HCT116 (cell line): ENCODE measurements around the gene PTPN1. TPM values are rescaled to one million over a fixed set of nuclear protein-coding genes. Genes with fewer than 3 reads are reported as not detected.

Experiments used
- ATAC-seq: fragments of 200-7000 bp; cut with Tn5 transposase; 2 replicates; pipeline ENCODE4 v1.9.1; 2020; ENCODE audit warnings: mild to moderate bottlenecking, moderate library complexity
- BruUV-seq: library from RNA; stranded (reverse); fragments of 400-500 nt; replicated peaks from 2 replicates; lab custom pipeline; 2021; lab: Mats Ljungman, UMichigan
- CTCF ChIA-PET: fragments of 300-600 bp; sonication (Branson Sonifier 250); formaldehyde crosslinking; loops from one replicate; lab custom pipeline; 2021; ENCODE audit warnings: antibody characterized with exemption; lab: Charles Lee
- POLR2A ChIA-PET: fragments of 300-600, 350-600 bp; sonication (Branson Sonifier 250); formaldehyde crosslinking; loops from one replicate; lab custom pipeline; 2021; ENCODE audit warnings: antibody characterized with exemption; lab: Charles Lee
- RAD21 ChIA-PET, 2 experiments: fragments of 300-600 bp; sonication (Branson Sonifier 250); formaldehyde crosslinking; loops; one replicate each; lab custom pipeline; 2023; ENCODE audit warnings: low total read pairs in 2 of 2; ENCODE audit not compliant: uncharacterized antibody in 2 of 2, unreplicated experiment in 2 of 2, low non-redundant PET in 1 of 2; lab: Charles Lee
- DNase-seq: peaks from one replicate; pipeline ENCODE4 v3.0.0-alpha.2; 2010; ENCODE audit warnings: low read depth, low spot score
- H2AFZ ChIP-seq: fragments of 200-600 bp; shearing (Covaris generic), sonication (generic); 2 replicates; pipeline ENCODE4 v1.6.1; 2017; ENCODE audit warnings: low read depth, mixed run types, mixed read lengths, antibody characterized with exemption, low read length; ENCODE audit not compliant: poor library complexity, severe bottlenecking
- H3K27ac ChIP-seq: 2 replicates; pipeline ENCODE4 v1.5.1; 2012; ENCODE audit warnings: low read depth, low read length
- H3K27me3 ChIP-seq: fragments of 200-600 bp; sonication (generic); 2 replicates; pipeline ENCODE4 v1.6.1; 2016; ENCODE audit warnings: mixed run types, low read length, mixed read lengths; ENCODE audit not compliant: insufficient read depth
- H3K36me3 ChIP-seq, 2 experiments: fragments of 200-500 bp in 1 of 2; fragments of 200-600 bp in 1 of 2; sonication (Bioruptor generic) in 1 of 2; sonication (generic) in 1 of 2; 2 replicates each; pipeline versions ENCODE4 v1.5.1 to v1.6.1; 2014 to 2016; ENCODE audit warnings: low read length in 2 of 2, inconsistent platforms in 1 of 2, mixed read lengths in 1 of 2, mixed run types in 1 of 2; ENCODE audit not compliant: insufficient read depth in 2 of 2, control insufficient read depth in 1 of 2
- H3K4me1 ChIP-seq, 2 experiments: fragments of 200-600 bp in 1 of 2; sonication (generic) in 1 of 2; 2 replicates each; pipeline versions ENCODE4 v1.5.1 to v1.6.1; 2012 to 2017; ENCODE audit warnings: low read length in 2 of 2, inconsistent platforms in 1 of 2, mild to moderate bottlenecking in 1 of 2, mixed read lengths in 1 of 2, mixed run types in 1 of 2, moderate library complexity in 1 of 2; ENCODE audit not compliant: insufficient read depth in 2 of 2, control insufficient read depth in 1 of 2
- H3K4me2 ChIP-seq: fragments of 200-600 bp; sonication (generic); 2 replicates; pipeline ENCODE4 v1.6.1; 2017; ENCODE audit warnings: mixed run types, low read length, mixed read lengths
- H3K4me3 ChIP-seq, 2 experiments: fragments of 200-600 bp in 1 of 2; sonication (generic) in 1 of 2; replicated peaks in 1 of 2; 2 replicates each; pipeline ENCODE4 v1.5.1; 2011 to 2016; ENCODE audit warnings: low read length in 2 of 2, control low read depth in 1 of 2, low read depth in 1 of 2, mild to moderate bottlenecking in 1 of 2, mixed read lengths in 1 of 2, mixed run types in 1 of 2
- H3K79me2 ChIP-seq: fragments of 200-600 bp; sonication (generic); 2 replicates; pipeline ENCODE4 v1.6.1; 2017; ENCODE audit warnings: mild to moderate bottlenecking, mixed run types, low read length, moderate library complexity, mixed read lengths; ENCODE audit not compliant: insufficient read depth
- H3K9ac ChIP-seq: fragments of 200-600 bp; sonication (generic); 2 replicates; pipeline ENCODE4 v1.6.1; 2016; ENCODE audit warnings: low read length, mixed read lengths
- H3K9me2 ChIP-seq: fragments of 200-600 bp; sonication (generic), shearing (Covaris generic); 2 replicates; pipeline ENCODE4 v1.6.1; 2017; ENCODE audit warnings: mixed run types, mild to moderate bottlenecking, moderate library complexity; ENCODE audit not compliant: insufficient read depth
- H3K9me3 ChIP-seq, 2 experiments: fragments of 200-500 bp in 1 of 2; fragments of 200-600 bp in 1 of 2; sonication (Bioruptor generic) in 1 of 2; sonication (generic) in 1 of 2; 2 replicates each; pipeline ENCODE4 v1.6.1; 2014 to 2017; ENCODE audit warnings: low read length in 2 of 2, mixed read lengths in 2 of 2, inconsistent platforms in 1 of 2, low read depth in 1 of 2, mild to moderate bottlenecking in 1 of 2, mixed run types in 1 of 2, moderate library complexity in 1 of 2; ENCODE audit not compliant: control insufficient read depth in 1 of 2, insufficient read depth in 1 of 2
- H4K20me1 ChIP-seq: fragments of 200-600 bp; sonication (generic), shearing (Covaris generic); 2 replicates; pipeline ENCODE4 v1.6.1; 2017; ENCODE audit warnings: mixed run types, mild to moderate bottlenecking, moderate library complexity; ENCODE audit not compliant: insufficient read depth
- ATF3 ChIP-seq: IDR thresholded peaks from 2 replicates; pipeline ENCODE4 v1.6.1; 2012
- CBX3 ChIP-seq: IDR thresholded peaks from 2 replicates; pipeline ENCODE4 v1.6.1; 2012; ENCODE audit warnings: low read depth
- CEBPB ChIP-seq: IDR thresholded peaks from 2 replicates; pipeline ENCODE4 v1.6.1; 2012; ENCODE audit warnings: low read depth
- EGR1 ChIP-seq: IDR thresholded peaks from 2 replicates; pipeline ENCODE4 v1.6.1; 2012; ENCODE audit warnings: low read depth
- ELF1 ChIP-seq: IDR thresholded peaks from 2 replicates; pipeline ENCODE4 v1.6.1; 2012; ENCODE audit warnings: low read depth, borderline replicate concordance
- MAX ChIP-seq: IDR thresholded peaks from 2 replicates; pipeline ENCODE4 v1.6.1; 2012
- POLR2A ChIP-seq: IDR thresholded peaks from 2 replicates; pipeline ENCODE4 v1.7.0; 2011; ENCODE audit warnings: borderline replicate concordance; ENCODE audit not compliant: insufficient read depth, insufficient read length; ENCODE audit errors: extremely low read depth
- POLR2AphosphoS5 ChIP-seq: IDR thresholded peaks from 2 replicates; pipeline ENCODE4 v1.6.1; 2011; ENCODE audit warnings: mild to moderate bottlenecking, low read depth, low read length, moderate library complexity
- RAD21 ChIP-seq: IDR thresholded peaks from 2 replicates; pipeline ENCODE4 v1.6.1; 2012; ENCODE audit warnings: low read depth, mild to moderate bottlenecking
- SIN3A ChIP-seq: IDR thresholded peaks from 2 replicates; pipeline ENCODE4 v1.6.1; 2012; ENCODE audit warnings: low read depth
- SP1 ChIP-seq: IDR thresholded peaks from 2 replicates; pipeline ENCODE4 v1.6.1; 2012; ENCODE audit warnings: low read depth
- SRF ChIP-seq: IDR thresholded peaks from 2 replicates; pipeline ENCODE4 v1.6.1; 2012; ENCODE audit warnings: low read depth
- TCF7L2 ChIP-seq: IDR thresholded peaks from 2 replicates; pipeline ENCODE4 v1.7.0; 2011; ENCODE audit warnings: borderline replicate concordance, inconsistent platforms; ENCODE audit not compliant: insufficient read depth, insufficient read length; ENCODE audit errors: extremely low read depth
- YY1 ChIP-seq: IDR thresholded peaks from 2 replicates; pipeline ENCODE4 v1.6.1; 2011; ENCODE audit warnings: low read length, low read depth, moderate library complexity, mild to moderate bottlenecking; ENCODE audit not compliant: insufficient replicate concordance; ENCODE audit errors: extremely low read depth
- ZFX ChIP-seq: fragments of 450-650 bp; IDR thresholded peaks from 2 replicates; pipeline ENCODE4 v1.6.1; 2017
- intact Hi-C: fragments of 100-400 bp; cut with micrococcal nuclease; formaldehyde crosslinking; loops from 2 replicates; pipeline ENCODE4 v1.10.0; 2022
- total RNA-seq: library from RNA; stranded (reverse); gene quantifications from one replicate; pipeline ENCODE4 v1.2.1, GENCODE V29; 2021; ENCODE audit not compliant: unreplicated experiment

PTPN1 gene
- total RNA-seq, 1 experiment from 2014 or later: 47.5 TPM

GRCh38 chr20:50604451-50604850 lies 94.3 kb downstream of the PTPN1 start:
- Histone ChIP-seq H3K9me3 (no peaks in the 10 kb centered on the region), H4K20me1 (no peaks in the 10 kb centered on the region), H3K4me3 (no peak overlapping the region), H3K36me3 (no peaks in the 10 kb centered on the region), H3K4me2 (no peak overlapping the region), H3K79me2 (no peaks in the 10 kb centered on the region), H3K27ac (no peak overlapping the region), H2AFZ (no peak overlapping the region), H3K9me2 (no peaks in the 10 kb centered on the region), H3K9ac (no peak overlapping the region), H3K4me1 (peaks cover 2 to 9% of the 10 kb centered on the region in 2 experiments; a peak in 1 of 4 replicates), H3K27me3 (no peaks in the 10 kb centered on the region)
- TF ChIP-seq EGR1: no peak
- TF ChIP-seq TCF7L2: no peak
- TF ChIP-seq POLR2AphosphoS5: no peak
- no peak for TF ChIP-seq ATF3
- no peak for TF ChIP-seq SIN3A
- TF ChIP-seq YY1: no peak
- no peak for TF ChIP-seq POLR2A
- TF ChIP-seq SRF: no peak
- TF ChIP-seq CEBPB: no peak
- TF ChIP-seq ELF1: no peak
- no peak for TF ChIP-seq MAX
- no peak for TF ChIP-seq CBX3
- no peak for TF ChIP-seq RAD21
- TF ChIP-seq ZFX: no peak
- TF ChIP-seq SP1: no peak
- no peak for DNase-seq
- intact Hi-C loops: no loop called here
- no TSS peak for BruUV-seq
- ChIA-PET POLR2A (no interaction called here), CTCF (no interaction called here), RAD21 (no interaction called here)
- no peak for ATAC-seq
